GM23248 (cell line): ENCODE measurements around the gene DENND1A. TPM values are rescaled to one million over a fixed set of nuclear protein-coding genes. Genes with fewer than 3 reads are reported as not detected.

Experiments
- DNase-seq: peaks from one replicate; pipeline ENCODE4 v3.0.0-alpha.2; 2015
- H2AFZ ChIP-seq: fragments of 200-600 bp; sonication (generic); 2 replicates; pipeline ENCODE4 v1.6.1; 2016; ENCODE audit warnings: antibody characterized with exemption
- H3F3A ChIP-seq: fragments of 200-600 bp; sonication (generic); 2 replicates; pipeline ENCODE4 v1.6.1; 2016; ENCODE audit warnings: mild to moderate bottlenecking, antibody characterized with exemption, mixed run types; ENCODE audit not compliant: insufficient read depth
- H3K27ac ChIP-seq: fragments of 200-600 bp; sonication (generic); 2 replicates; pipeline ENCODE4 v1.5.1; 2016; ENCODE audit warnings: mild to moderate bottlenecking
- H3K27me3 ChIP-seq: fragments of 200-600 bp; sonication (generic); replicated peaks from 2 replicates; pipeline ENCODE4 v1.6.1; 2016; ENCODE audit warnings: mild to moderate bottlenecking; ENCODE audit not compliant: insufficient read depth
- H3K36me3 ChIP-seq: fragments of 200-600 bp; sonication (generic); 2 replicates; pipeline ENCODE4 v1.6.1; 2016; ENCODE audit warnings: low read depth, mild to moderate bottlenecking
- H3K4me1 ChIP-seq: fragments of 200-600 bp; sonication (generic); 2 replicates; pipeline ENCODE4 v1.6.1; 2016; ENCODE audit warnings: mild to moderate bottlenecking; ENCODE audit not compliant: insufficient read depth
- H3K4me2 ChIP-seq: fragments of 200-600 bp; sonication (generic); one replicate; pipeline ENCODE4 v1.6.1; 2016; ENCODE audit warnings: mild to moderate bottlenecking; ENCODE audit not compliant: unreplicated experiment
- H3K4me3 ChIP-seq: fragments of 200-600 bp; sonication (generic); 2 replicates; pipeline ENCODE4 v1.5.1; 2016; ENCODE audit warnings: mild to moderate bottlenecking
- H3K79me2 ChIP-seq: fragments of 200-600 bp; sonication (generic); 2 replicates; pipeline ENCODE4 v1.6.1; 2016; ENCODE audit warnings: mild to moderate bottlenecking; ENCODE audit not compliant: insufficient read depth
- H3K9ac ChIP-seq: fragments of 200-600 bp; sonication (generic); 2 replicates; pipeline ENCODE4 v1.6.1; 2016; ENCODE audit warnings: mild to moderate bottlenecking
- H3K9me2 ChIP-seq: fragments of 200-600 bp; sonication (generic); 2 replicates; pipeline ENCODE4 v1.6.1; 2016; ENCODE audit warnings: mixed run types, mild to moderate bottlenecking, moderate library complexity; ENCODE audit not compliant: insufficient read depth
- H3K9me3 ChIP-seq: fragments of 200-600 bp; sonication (generic); one replicate; pipeline ENCODE4 v1.6.1; 2017; ENCODE audit warnings: low read depth
- H4K20me1 ChIP-seq: fragments of 200-600 bp; sonication (generic); 2 replicates; pipeline ENCODE4 v1.6.0; 2016; ENCODE audit not compliant: insufficient read depth
- EZH2 ChIP-seq: fragments of 200-600 bp; sonication (generic); IDR thresholded peaks from 2 replicates; pipeline ENCODE4 v1.6.1; 2018; ENCODE audit warnings: antibody characterized with exemption, mild to moderate bottlenecking; ENCODE audit not compliant: insufficient read depth, poor library complexity, severe bottlenecking
- EZH2phosphoT487 ChIP-seq: fragments of 200-600 bp; sonication (generic); IDR thresholded peaks from 2 replicates; pipeline ENCODE4 v1.6.1; 2018; ENCODE audit warnings: antibody characterized with exemption, moderate library complexity, mild to moderate bottlenecking, low read depth; ENCODE audit not compliant: insufficient read depth
- WGBS, 2 experiments: methylation state at CpG; one replicate each; pipeline ENCODE4 v1.1.6; 2015 to 2017; ENCODE audit warnings: low lambda C conversion rate in 2 of 2, low coverage in 1 of 2; ENCODE audit errors: missing lambda C conversion rate in 2 of 2; 5-methylcytosine and 5-hydroxymethylcytosine counted together
- in situ Hi-C: fragments of 300-500 bp; cut with MboI; formaldehyde crosslinking; loops from 2 replicates; pipeline ENCODE4 v1.15.0; 2020
- polyA plus RNA-seq: library from polyadenylated mRNA; unstranded; fragments of >200 nt; fragmentation: Nextera tagmentation; extraction: Ambion mirVana; gene quantifications from 2 replicates; pipeline ENCODE4 v1.2.1, GENCODE V29; 2016
- total RNA-seq: library from RNA; depleted of rRNA; stranded (reverse); fragments of >200 nt; shearing (Covaris generic); gene quantifications from 2 replicates; pipeline ENCODE4 v1.2.3, GENCODE V29; 2014

Gene DENND1A
- total and polyA plus RNA-seq, 2 experiments from 2014 or later: 13.2 to 16.4 TPM

DNA sequence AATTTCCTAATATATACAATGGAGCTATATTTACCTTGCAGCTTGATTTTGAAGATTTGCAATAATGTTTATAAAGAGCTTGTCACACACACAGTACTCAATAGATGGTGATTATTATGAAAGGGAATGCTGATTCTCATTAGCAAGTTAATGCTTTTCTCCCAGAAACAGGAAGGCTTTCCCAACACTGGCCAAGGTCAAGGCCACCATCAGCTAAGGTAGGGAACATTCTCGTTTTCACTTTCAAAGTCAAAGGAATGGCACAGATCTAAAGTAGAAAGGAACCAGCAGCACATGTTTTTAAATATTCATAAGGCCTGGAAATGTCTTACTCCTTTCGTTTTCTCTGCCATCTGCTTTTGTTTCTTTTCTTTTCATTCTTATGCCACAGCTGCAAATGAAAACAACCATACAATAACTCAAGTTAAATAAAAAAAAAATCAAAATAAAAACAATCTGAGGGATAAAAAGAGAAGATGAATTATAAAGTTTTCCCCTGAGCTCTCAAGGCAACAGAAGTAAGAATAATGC lies 307.1 kb downstream of the DENND1A start:
- Histone ChIP-seq H3K79me2 (no peaks in the 10 kb centered on the region), H2AFZ (no peak overlapping the region), H3K4me1 (no peaks in the 10 kb centered on the region), H3K27me3 (no peaks in the 10 kb centered on the region), H3K9me3 (no peaks in the 10 kb centered on the region), H3K27ac (no peak overlapping the region), H3K9me2 (no peaks in the 10 kb centered on the region), H3K9ac (no peak overlapping the region), H3K4me2 (no peak overlapping the region), H3F3A (no peaks in the 10 kb centered on the region), H4K20me1 (no peaks in the 10 kb centered on the region), H3K36me3 (no peaks in the 10 kb centered on the region), H3K4me3 (no peak overlapping the region)
- 48 to 51% methylated on average over 2 of the region's 2 CpGs for WGBS, 2 experiments
- DNase-seq: no peak
- in situ Hi-C loops: no loop called here
- TF ChIP-seq EZH2phosphoT487 (no peak), EZH2 (no peak)

GRCh38 chr9:123620239-123620638 lies 309.7 kb downstream of the DENND1A start:
- no peak overlapping the region for H3K4me3 ChIP-seq
- no peaks in the 10 kb centered on the region for H3K9me3 ChIP-seq
- no peaks in the 10 kb centered on the region for H3K36me3 ChIP-seq
- peak; percentile 24 for DNase-seq
- H3K79me2 ChIP-seq: no peaks in the 10 kb centered on the region
- H2AFZ ChIP-seq: no peak overlapping the region
- H3K27me3 ChIP-seq: no peaks in the 10 kb centered on the region
- H3K4me2 ChIP-seq: no peak overlapping the region
- H3F3A ChIP-seq: no peaks in the 10 kb centered on the region
- TF ChIP-seq EZH2phosphoT487 (no peak), EZH2 (no peak)
- H3K9me2 ChIP-seq: no peaks in the 10 kb centered on the region
- no peaks in the 10 kb centered on the region for H3K4me1 ChIP-seq
- in situ Hi-C loops: no loop called here
- H4K20me1 ChIP-seq: no peaks in the 10 kb centered on the region
- no peak overlapping the region for H3K9ac ChIP-seq
- H3K27ac ChIP-seq: no peak overlapping the region

DNA sequence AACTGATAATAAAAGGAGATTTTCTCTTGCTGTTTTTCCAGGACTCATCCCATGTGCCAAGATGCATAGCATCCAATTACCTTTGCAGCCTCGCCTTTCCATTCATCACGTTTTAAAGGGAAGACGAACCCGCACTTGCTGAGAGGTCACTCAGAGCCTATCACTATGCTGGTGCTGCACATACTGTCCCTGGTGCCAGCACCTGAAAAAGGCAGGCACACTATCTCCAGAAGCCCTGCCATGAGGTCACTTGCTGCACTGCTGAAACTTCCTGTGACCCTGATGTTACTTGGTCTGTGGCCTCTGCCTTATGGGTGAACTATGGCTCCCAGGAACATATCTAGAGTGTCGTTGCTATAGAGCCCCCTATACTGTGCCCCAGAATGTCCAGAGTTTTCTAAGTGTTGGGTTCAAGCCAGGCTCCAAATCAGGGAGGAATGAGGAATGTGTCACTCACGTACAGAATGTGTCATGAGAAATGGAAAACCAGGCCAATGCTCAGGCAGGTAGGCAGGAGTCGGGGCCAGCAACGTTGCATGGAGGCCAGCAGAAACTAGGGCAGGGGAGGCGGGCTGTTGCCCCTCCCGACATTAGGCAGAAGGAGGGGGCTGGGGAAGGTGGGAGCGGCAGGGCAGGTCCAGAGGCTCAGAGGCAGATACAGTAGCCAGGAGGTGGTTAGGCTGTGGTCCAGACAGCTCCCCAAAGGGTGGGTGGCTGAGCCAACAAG lies 311.8 kb downstream of the DENND1A start:
- in situ Hi-C loops: no loop called here
- H3K4me1 ChIP-seq: no peaks in the 10 kb centered on the region
- WGBS, 2 experiments: 88 to 89% methylated on average over 11 of the region's 11 CpGs
- no peaks in the 10 kb centered on the region for H3K9me2 ChIP-seq
- H3F3A ChIP-seq: no peaks in the 10 kb centered on the region; the same call in 1 of the 2 replicates
- TF ChIP-seq EZH2 (no peak), EZH2phosphoT487 (no peak)
- H3K4me2 ChIP-seq: no peak overlapping the region
- H3K79me2 ChIP-seq: no peaks in the 10 kb centered on the region
- H2AFZ ChIP-seq: no peak overlapping the region
- H3K27ac ChIP-seq: no peak overlapping the region
- H4K20me1 ChIP-seq: no peaks in the 10 kb centered on the region
- no peaks in the 10 kb centered on the region for H3K9me3 ChIP-seq
- H3K36me3 ChIP-seq: no peaks in the 10 kb centered on the region
- no peak overlapping the region for H3K9ac ChIP-seq
- no peak overlapping the region for H3K4me3 ChIP-seq
- no peak for DNase-seq
- no peaks in the 10 kb centered on the region for H3K27me3 ChIP-seq

GRCh38 chr9:123617286-123617685 lies 312.6 kb downstream of the DENND1A start:
- DNase-seq: no peak
- TF ChIP-seq EZH2phosphoT487: no peak
- TF ChIP-seq EZH2: no peak
- WGBS, 2 experiments: 97% methylated on average over 9 of the region's 9 CpGs

More at GRCh38 chr9:123617286-123617685, 312.6 kb downstream of the DENND1A start:
- no peaks in the 10 kb centered on the region for H4K20me1 ChIP-seq
- no peaks in the 10 kb centered on the region for H3K4me1 ChIP-seq
- no peaks in the 10 kb centered on the region for H3K36me3 ChIP-seq
- no peak overlapping the region for H3K4me2 ChIP-seq
- no peak overlapping the region for H3K27ac ChIP-seq
- no peaks in the 10 kb centered on the region for H3K27me3 ChIP-seq
- H3K79me2 ChIP-seq: no peaks in the 10 kb centered on the region
- H2AFZ ChIP-seq: no peak overlapping the region
- H3K9me2 ChIP-seq: no peaks in the 10 kb centered on the region
- no peaks in the 10 kb centered on the region; the same call in 1 of the 2 replicates for H3F3A ChIP-seq
- no peak overlapping the region for H3K4me3 ChIP-seq
- in situ Hi-C loops: no loop called here
- H3K9ac ChIP-seq: no peak overlapping the region
- no peaks in the 10 kb centered on the region for H3K9me3 ChIP-seq
